SW480 (cell line): Measurements from ENCODE around the gene TIGAR.

Experiments used
- DNase-seq: peaks from one replicate; pipeline ENCODE4 v3.0.0-alpha.2; 2016; ENCODE audit warnings: low spot score

TIGAR gene, protein sequence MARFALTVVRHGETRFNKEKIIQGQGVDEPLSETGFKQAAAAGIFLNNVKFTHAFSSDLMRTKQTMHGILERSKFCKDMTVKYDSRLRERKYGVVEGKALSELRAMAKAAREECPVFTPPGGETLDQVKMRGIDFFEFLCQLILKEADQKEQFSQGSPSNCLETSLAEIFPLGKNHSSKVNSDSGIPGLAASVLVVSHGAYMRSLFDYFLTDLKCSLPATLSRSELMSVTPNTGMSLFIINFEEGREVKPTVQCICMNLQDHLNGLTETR

DNA sequence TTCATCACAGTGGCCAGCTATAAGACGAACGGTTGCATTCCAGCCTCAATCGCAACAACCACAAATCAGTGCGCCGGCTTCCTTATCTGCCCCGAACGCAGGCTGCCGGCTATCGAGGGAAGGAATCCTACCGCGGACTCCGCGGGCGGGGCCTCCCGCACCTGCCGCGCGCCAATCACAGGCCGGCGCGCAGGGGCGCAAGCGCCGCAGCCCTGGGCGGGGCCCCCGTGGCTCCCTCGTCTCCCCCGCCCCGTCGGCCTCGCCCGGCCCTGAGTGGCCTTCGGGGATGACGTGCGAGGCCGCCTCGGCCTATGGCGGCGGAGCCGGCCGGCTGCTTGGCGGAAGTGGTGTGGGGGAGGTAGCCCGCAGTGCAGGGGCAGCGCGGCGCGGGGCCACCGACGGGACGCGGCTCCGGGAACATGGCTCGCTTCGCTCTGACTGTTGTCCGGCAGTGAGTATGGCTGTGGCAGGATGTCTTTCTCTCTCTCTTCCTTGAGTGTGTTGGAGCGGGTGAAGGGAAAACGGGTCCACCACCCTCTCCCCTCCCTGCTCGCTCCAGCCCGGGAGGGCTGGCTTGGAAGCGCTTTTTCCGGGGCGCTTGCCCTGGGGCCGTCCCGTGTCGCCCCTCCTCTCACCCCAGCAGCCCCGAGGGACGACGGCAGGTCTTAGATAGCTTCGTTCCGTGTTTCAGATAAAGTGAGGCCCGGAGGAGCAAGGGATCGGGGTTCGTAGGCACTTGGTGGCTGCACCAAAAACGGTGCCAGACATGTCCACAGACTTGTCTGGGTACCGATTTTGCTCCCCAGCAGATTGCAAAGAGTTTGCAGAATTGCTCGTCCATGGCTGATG, at the start of gene TIGAR:
TSS of gene TIGAR (plus strand) at position 361 of the 849 bp plus-strand sequence. CDS start at position 420, 59 bp downstream.
- DNase-seq: peak; percentile 95

DNA sequence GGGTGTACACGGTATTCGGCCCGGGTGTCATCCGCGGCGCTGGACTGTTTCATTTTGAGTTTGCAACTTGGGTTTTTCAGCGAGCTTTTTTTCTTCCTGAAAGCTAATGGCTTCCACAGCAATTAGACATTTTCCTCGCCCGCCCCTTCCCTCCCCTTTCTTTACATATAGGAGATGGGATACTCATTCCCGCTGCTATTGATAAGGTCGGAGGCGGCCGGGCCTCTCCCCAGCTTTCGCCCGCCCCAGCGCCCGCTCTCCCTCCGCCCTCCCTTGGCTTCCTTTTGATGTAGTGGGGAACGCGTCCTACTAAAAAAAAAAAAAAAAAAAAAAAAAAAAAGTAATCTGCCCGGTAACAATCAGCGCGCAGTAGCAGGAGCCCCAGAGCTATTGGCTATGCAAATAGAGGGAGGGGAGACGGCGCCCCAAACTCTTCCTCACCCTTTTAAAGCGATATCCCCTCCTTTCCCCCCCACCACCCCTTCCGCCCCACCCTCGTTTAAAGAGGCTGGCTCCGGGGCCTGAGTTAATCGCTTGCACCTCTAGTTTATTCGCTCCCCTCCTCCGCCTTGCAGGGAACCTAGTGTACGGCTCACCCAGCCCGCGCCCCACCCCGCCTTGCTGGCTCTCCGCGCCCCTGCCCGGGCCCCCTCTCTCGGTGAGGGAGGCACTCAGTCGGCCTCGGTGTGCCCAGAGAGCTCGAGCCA, 49.1 kb upstream of the TIGAR start:
- DNase-seq: peak; percentile 99

DNA sequence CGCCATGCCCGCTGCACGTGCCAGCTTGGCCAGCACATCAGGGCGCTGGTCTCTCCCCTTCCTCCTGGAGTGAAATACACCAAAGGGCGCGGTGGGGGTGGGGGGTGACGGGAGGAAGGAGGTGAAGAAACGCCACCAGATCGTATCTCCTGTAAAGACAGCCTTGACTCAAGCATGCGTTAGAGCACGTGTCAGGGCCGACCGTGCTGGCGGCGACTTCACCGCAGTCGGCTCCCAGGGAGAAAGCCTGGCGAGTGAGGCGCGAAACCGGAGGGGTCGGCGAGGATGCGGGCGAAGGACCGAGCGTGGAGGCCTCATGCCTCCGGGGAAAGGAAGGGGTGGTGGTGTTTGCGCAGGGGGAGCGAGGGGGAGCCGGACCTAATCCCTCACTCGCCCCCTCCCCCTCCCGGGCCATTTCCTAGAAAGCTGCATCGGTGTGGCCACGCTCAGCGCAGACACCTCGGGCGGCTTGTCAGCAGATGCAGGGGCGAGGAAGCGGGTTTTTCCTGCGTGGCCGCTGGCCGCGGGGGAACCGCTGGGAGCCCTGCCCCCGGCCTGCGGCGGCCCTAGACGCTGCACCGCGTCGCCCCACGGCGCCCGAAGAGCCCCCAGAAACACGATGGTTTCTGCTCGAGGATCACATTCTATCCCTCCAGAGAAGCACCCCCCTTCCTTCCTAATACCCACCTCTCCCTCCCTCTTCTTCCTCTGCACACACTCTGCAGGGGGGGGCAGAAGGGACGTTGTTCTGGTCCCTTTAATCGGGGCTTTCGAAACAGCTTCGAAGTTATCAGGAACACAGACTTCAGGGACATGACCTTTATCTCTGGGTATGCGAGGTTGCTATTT, 48.4 kb upstream of the TIGAR start:
- DNase-seq: peak; percentile 84

DNA sequence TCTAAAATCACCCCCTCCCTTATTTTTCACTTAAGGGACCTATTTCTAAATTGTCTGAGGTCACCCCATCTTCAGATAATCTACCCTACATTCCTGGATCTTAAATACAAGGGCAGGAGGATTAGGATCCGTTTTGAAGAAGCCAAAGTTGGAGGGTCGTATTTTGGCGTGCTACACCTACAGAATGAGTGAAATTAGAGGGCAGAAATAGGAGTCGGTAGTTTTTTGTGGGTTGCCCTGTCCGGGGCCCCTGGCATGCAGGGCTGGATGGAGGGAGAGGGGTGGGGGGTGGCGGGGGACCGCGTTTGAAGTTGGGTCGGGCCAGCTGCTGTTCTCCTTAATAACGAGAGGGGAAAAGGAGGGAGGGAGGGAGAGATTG, 47.8 kb upstream of the TIGAR start:
- DNase-seq: no peak

DNA sequence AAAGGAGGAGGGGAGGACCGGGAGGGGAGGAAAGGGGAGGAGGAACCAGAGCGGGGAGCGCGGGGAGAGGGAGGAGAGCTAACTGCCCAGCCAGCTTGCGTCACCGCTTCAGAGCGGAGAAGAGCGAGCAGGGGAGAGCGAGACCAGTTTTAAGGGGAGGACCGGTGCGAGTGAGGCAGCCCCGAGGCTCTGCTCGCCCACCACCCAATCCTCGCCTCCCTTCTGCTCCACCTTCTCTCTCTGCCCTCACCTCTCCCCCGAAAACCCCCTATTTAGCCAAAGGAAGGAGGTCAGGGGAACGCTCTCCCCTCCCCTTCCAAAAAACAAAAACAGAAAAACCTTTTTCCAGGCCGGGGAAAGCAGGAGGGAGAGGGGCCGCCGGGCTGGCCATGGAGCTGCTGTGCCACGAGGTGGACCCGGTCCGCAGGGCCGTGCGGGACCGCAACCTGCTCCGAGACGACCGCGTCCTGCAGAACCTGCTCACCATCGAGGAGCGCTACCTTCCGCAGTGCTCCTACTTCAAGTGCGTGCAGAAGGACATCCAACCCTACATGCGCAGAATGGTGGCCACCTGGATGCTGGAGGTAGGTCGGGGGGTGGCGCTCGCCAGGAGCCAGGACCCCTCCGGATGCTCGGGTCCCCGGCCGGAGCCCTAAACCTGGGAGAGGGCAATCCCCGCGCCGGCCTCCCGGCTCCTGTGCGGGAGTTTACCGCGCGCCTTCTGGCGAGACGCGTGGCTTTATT, 47.2 kb upstream of the TIGAR start, which contains the start of gene CCND2:
TSS of gene CCND2 (plus strand) at position 111 of the 744 bp plus-strand sequence. CDS start at position 390, 279 bp downstream.
- peak; percentile 98 for DNase-seq

DNA sequence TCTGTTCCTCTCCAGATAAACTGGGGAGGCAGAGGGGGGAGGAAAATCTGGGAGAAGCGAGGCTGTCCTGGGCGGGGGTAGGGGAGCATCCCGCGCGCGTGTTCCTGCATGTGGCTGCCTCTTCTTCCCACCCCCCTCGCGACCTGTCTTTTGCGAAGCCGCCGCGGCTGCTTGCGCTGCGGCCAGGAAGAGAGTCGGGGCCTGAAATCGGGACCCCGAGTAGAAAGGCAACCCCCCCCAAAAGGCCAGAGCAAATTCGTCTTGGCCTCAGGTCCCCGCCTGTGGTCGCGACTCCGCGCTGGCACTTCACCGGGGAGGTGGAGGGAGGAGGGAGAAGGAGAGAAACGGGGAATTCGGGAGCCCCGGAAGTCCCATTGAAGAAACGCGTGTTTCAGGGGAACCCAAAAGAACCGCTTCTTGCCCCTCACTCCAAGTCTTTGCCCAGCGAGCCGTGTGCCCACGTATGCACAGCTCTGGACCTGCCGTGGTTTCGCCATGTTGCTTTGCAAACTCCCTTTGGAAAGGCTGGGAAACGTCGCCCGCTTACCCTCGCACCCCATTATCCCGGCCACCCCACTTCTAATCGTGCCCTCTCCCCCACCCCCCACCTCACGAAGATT, 46.5 kb upstream of the TIGAR start:
- DNase-seq: peak; percentile 36

DNA sequence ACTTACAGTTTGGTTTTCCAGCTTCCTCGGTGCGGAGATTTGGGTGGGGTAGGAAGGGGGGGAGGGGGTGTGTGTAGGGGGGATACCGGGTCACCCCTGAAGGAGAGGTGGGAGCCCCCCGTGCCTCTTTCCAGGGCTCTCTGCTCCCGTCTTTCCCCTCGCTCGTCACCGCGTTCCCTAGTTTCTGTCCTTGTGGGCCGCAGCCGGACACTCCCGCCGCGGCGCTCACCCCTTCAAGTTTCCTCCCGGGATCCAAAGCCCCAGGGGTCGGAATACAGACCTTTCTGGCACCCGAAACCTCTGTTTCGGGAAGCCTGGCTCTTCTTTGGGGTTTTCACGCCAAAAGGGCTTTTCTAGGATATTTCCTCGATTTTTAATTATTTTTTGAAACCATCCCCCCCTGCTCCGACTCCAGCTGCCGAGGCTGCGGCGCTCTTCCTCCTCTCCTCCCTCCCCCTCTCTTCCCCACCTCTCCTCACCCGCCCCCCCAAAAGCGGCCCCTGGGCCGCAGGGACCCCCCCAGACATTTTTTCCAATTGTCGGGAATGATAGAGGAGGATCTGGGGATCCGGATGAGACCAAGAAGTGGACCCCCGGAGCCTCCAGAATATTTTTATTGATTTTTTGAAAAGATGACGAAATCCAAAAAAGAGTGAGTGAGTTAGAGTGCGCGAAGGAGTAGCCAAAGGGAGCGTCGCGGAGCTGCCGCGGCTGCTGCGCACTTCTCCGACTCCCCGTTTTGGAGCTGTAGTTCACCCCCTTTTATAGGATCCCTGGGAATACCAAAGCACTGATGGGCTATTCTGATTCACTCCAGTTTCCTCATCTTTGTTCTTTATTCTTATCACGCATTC, 45.8 kb upstream of the TIGAR start:
- peak; percentile 47 for DNase-seq

DNA sequence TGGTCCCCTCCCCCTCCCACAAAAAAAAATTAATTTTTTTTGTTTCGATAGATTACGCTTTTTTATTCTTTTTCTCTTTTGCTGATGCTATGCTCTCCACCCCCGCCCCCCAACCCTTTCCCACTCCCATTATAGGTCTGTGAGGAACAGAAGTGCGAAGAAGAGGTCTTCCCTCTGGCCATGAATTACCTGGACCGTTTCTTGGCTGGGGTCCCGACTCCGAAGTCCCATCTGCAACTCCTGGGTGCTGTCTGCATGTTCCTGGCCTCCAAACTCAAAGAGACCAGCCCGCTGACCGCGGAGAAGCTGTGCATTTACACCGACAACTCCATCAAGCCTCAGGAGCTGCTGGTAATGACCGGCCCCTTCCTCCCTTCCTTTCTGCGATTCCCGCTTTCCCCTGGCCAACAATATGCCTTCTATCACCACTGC, 45.1 kb upstream of the TIGAR start:
- DNase-seq: peak; percentile 13

DNA sequence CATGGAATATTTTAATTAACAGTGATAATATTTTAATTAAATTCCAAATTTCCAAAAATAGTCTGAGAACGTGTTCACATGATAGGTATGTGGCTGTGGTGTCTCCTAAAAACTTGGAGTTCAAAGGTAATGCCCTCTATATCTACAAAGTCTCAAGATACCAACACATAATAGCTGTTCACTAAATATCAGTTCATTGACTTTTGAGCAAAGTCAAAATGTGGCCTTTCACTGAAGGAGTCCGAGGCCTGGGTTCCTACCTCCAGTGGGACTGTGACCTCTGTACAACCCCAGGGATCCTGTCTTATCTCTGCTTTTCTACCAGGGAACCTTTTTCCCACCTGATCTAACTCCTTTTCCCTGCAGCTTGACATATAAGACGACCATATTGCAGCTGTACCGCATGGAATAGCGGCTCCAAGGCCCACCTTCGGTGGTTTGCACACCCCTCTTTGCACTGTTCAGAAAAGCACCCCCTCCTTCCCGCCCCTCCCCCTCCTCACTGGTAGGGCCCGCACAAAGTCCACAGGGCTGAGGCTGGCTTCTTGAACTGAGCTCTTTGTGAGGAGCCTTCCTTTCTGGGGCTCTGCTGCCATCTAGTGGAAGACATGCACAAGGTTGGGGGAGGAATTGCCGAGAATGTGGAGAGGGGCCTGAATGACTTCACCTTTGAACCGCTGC, 44.3 kb upstream of the TIGAR start:
- DNase-seq: peak; percentile 86

DNA sequence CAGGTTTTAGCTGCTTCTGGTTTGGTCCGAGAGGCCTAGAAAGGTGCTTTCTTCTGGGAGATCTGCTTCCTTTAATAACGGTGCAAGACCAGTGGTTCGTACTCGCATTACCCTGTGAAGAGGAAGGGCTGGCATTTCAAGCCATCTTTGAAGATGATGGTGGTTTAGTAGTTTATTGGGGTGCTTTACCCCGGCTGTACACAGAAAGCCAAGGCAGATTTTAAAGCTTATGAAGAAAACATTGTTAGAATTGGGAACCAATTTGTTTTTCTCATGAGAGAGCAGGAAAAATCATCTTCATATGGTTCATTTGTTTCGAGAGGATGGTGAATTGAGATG, 43.8 kb upstream of the TIGAR start:
- DNase-seq: no peak

DNA sequence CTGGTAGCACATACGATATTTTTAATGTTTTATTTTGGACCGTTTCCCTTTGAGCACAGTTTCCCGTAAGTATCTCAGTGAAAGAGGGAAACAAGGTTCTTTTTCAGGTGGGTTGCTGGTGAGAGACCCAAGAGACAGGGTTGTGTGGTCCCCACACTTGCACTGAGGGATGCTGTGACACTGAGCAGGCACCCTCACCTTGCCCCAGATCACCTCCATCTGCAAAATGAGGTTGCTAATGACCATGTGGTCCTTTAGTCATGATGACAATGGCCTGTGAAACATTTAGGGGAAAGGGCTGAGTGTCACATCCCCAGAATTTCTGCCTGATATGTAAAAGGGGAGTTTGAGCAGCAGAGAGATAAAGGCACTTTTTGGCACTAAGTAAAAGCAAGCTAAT, 43.2 kb upstream of the TIGAR start:
- no peak for DNase-seq

DNA sequence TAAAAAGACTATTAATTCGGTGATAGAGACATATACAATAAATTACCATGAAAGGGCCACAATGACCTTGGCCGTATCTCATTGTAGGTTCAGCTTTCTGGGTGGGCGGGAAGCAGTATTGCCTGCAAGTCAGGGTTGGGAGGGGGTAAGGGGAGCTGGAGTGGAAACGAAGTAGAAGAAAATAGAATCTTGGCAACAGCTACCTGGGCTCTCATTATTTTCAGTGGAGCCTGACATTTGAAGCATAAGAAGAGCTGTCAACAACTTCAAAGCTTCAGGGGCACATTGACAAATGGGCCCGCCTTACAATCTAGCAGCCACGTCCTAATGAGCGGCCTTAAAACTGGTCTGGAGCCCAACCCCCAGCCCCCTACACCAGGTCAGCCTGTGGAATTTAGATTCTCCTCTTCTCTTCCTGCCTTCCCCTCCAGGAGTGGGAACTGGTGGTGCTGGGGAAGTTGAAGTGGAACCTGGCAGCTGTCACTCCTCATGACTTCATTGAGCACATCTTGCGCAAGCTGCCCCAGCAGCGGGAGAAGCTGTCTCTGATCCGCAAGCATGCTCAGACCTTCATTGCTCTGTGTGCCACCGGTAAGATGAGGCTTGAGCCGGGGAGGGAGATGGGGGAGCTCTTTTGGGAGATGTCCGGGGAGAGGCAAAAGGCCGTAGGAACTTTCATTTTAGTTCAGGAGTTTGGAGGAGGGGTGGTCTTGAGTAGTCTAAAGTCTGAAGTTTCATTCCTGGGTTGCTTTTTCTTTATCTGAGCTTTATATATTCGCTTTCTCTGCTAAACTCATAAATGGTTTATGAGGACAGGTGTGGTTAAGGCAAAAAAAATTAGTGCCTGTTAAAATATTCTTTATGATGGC, 42.5 kb upstream of the TIGAR start:
- DNase-seq: no peak

DNA sequence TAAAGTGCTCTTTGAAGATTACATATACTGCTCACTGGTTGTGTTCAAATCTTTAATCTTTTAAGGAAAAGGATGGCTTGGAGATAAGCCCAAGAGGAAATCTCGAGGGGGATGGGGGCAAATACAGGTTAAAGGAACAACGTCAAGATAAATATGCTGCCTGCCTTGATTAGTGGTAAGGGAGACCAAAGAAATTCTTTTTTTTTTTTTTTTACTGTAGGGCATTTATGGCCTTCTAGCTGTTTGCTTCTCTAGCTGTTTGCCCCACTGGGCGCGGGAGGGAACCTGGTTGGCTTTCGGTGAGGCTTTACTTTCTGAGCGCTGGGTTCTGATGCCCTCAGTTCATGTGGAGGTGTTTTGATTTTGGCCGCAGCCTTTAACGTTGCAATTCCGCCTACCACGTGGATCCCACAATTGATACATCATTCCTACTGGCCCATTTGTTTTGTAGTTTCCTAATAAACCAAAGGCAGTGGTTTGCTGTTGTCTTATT, 41.8 kb upstream of the TIGAR start:
- DNase-seq: no peak

DNA sequence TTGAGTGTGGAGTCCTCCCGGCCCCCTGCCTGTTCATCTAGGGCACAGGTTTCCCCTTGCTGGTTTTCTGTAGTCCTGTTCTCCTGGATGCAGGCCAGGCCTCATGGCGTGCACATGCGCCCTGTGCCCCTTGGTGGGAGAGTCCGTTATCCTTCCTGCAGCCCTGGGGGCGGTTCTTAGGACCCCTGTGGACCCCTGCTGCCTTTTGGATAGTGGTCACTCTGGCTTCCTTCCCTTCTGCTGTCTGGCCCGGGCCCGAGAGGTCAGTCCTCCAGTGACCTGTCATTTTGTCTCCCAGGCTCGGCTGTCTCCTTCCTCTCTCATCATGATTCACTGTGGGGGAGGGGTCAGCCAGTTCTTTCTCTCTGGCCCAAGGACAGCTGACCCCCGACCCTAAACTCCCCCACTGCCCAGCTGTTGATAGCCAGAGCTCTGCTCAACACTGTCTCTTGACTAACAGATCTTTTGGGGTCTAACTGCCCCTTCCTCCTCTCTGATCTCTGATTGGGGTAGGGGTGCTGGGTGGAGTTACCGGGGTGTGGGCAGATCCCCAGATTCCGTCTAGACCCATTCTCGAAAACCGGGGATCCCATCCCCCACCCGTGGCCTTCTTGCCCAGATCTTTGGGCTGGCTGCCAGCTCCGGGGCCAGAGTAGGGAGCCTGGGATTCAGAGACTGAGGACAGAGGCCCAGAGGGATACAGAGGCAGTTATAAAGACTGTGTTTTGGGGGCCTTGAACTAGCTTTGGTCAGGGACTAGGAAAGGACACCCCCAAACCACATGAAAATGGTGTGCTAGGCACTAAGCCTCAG, 40.5 kb upstream of the TIGAR start:
- DNase-seq: no peak

DNA sequence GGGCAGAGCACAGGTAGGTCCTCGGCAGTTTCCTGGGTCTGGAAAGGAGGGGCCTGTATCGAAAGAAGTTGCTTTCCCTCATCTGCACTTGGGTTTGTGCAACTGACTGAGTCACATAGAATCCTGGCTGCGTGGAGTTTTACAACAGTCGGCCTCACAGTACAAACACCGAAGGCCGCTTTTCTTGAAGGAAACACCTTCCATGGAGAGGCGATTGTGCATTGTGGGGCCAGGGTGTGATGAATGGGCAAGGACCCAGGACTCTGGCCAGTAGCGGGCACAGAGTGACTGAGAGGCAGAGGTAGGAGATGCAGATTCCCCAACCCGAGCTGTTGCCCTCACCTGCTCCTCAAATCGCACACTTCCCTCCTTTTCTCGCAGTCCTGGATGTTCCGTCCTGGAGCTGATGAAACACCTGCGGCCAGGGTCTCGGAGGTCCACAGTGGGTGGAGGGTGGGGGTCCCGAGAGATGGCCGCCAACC, 39.8 kb upstream of the TIGAR start:
- no peak for DNase-seq

DNA sequence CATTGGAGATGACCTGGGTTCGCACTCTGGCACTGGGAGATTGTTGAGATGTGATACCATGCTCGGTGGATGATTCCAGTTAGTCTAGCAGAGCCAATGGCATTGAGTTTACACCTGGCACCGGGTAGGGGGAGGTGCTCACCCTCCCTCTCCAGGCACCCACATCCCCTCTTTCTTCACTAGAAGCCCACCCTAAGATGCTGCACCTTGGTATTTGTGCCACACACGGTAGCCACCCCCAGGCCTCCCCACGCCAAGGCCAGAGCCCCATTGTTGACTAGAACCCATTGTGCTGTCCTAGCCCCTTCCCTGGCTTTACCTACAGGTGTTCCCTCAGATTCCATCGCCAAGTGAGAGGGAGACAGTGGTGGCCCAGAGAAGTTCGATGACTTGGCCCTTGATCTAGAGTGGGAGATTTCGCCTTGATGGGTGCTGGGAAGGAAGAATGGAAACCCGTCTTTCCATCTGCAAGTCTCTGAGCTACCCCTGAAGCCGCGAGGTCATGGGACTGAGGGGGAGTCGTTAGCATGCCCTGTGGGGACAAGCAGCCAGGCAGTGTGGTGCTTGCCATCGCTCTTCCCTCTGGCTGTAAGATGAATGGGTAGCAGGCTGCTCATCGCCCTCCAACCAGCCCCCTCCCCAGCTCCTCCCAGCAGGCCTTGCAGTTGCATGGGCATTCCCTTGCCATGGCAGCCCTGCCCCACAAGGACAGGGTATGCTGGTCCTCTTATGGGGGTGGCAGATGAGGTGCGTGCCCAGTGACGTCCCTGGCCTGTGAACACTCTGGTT, 38.7 kb upstream of the TIGAR start:
- no peak for DNase-seq
